IMR-90 (cell line): ENCODE results near the gene SH3BP5. TPM values are rescaled to one million over a fixed set of nuclear protein-coding genes. Genes with fewer than 3 reads are reported as not detected.

Experiments used
- ATAC-seq: fragments of 200-7000 bp; cut with Tn5 transposase; 2 replicates; pipeline ENCODE4 v1.9.1; 2020; ENCODE audit warnings: low read depth, mild to moderate bottlenecking, moderate library complexity
- BruUV-seq: library from RNA; stranded (reverse); fragments of 400-500 nt; replicated peaks from 2 replicates; lab custom pipeline; 2021; lab: Mats Ljungman, UMichigan
- CTCF ChIA-PET: fragments of 300-600 bp; formaldehyde crosslinking; extraction: SDS; loops from one replicate; lab custom pipeline; 2021; ENCODE audit warnings: antibody characterized with exemption; lab: Yijun Ruan, JAX
- POLR2A ChIA-PET: fragments of 300-600 bp; sonication (Branson Sonifier 250); formaldehyde crosslinking; loops from one replicate; lab custom pipeline; 2022; ENCODE audit warnings: antibody characterized with exemption; ENCODE audit not compliant: unreplicated experiment; lab: Charles Lee
- DNase-seq: peaks from one replicate; pipeline ENCODE4 v3.0.0; 2013
- H2AFZ ChIP-seq: replicated peaks from 2 replicates; pipeline ENCODE3; 2013; ENCODE audit warnings: low read length, mild to moderate bottlenecking; ENCODE audit not compliant: poor library complexity
- H2AK5ac ChIP-seq: 2 replicates; pipeline ENCODE4 v1.6.1; 2013; ENCODE audit warnings: low read depth, low read length, inconsistent platforms
- H2AK9ac ChIP-seq: replicated peaks from 2 replicates; pipeline ENCODE3; 2013; ENCODE audit warnings: mild to moderate bottlenecking, low read depth, low read length, moderate library complexity; ENCODE audit not compliant: poor library complexity
- H2BK120ac ChIP-seq: 2 replicates; pipeline ENCODE4 v1.6.1; 2013; ENCODE audit warnings: low read depth, low read length, inconsistent platforms
- H2BK15ac ChIP-seq: 3 replicates; pipeline ENCODE4 v1.6.1; 2013; ENCODE audit warnings: low read depth, low read length, inconsistent platforms
- H2BK20ac ChIP-seq: 2 replicates; pipeline ENCODE4 v1.6.1; 2013; ENCODE audit warnings: low read depth, mild to moderate bottlenecking, inconsistent platforms, low read length, moderate library complexity
- H2BK5ac ChIP-seq: 2 replicates; pipeline ENCODE4 v1.6.1; 2013; ENCODE audit warnings: mild to moderate bottlenecking, low read depth, low read length, inconsistent platforms; ENCODE audit not compliant: poor library complexity, severe bottlenecking
- H3K14ac ChIP-seq: replicated peaks from 2 replicates; pipeline ENCODE4 v1.6.1; 2013; ENCODE audit warnings: low read depth, low read length, inconsistent platforms
- H3K18ac ChIP-seq: 2 replicates; pipeline ENCODE4 v1.6.1; 2013; ENCODE audit warnings: low read depth, low read length, control low read depth
- H3K23ac ChIP-seq: 2 replicates; pipeline ENCODE4 v1.6.1; 2013; ENCODE audit warnings: low read depth, low read length, inconsistent platforms
- H3K27ac ChIP-seq: 2 replicates; pipeline ENCODE4 v1.5.1; 2013; ENCODE audit warnings: mild to moderate bottlenecking, control low read depth, low read length; ENCODE audit not compliant: insufficient read depth
- H3K27me3 ChIP-seq: 2 replicates; pipeline ENCODE4 v1.6.1; 2013; ENCODE audit warnings: low read length; ENCODE audit not compliant: control insufficient read depth, insufficient read depth
- H3K36me3 ChIP-seq: 2 replicates; pipeline ENCODE4 v1.6.1; 2013; ENCODE audit warnings: low read length, mixed read lengths; ENCODE audit not compliant: control insufficient read depth, insufficient read depth
- H3K4ac ChIP-seq: 2 replicates; pipeline ENCODE4 v1.6.1; 2013; ENCODE audit warnings: low read depth, low read length, inconsistent platforms
- H3K4me1 ChIP-seq: 2 replicates; pipeline ENCODE4 v1.6.1; 2013; ENCODE audit warnings: low read length, mixed read lengths; ENCODE audit not compliant: control insufficient read depth, insufficient read depth
- H3K4me2 ChIP-seq: 2 replicates; pipeline ENCODE4 v1.6.1; 2013; ENCODE audit warnings: low read depth, mild to moderate bottlenecking, control low read depth, low read length, moderate library complexity
- H3K4me3 ChIP-seq: 2 replicates; pipeline ENCODE4 v1.5.1; 2013; ENCODE audit warnings: low read depth, mild to moderate bottlenecking, control low read depth, low read length, moderate library complexity; ENCODE audit not compliant: insufficient read depth
- H3K56ac ChIP-seq: 2 replicates; pipeline ENCODE4 v1.6.1; 2013; ENCODE audit warnings: low read length, inconsistent platforms; ENCODE audit not compliant: insufficient read depth; ENCODE audit errors: extremely low read depth
- H3K79me1 ChIP-seq, 2 experiments: 2 replicates each; pipeline ENCODE4 v1.6.1; 2013; ENCODE audit warnings: low read length in 2 of 2, inconsistent platforms in 1 of 2, low read depth in 1 of 2
- H3K9ac ChIP-seq: 2 replicates; pipeline ENCODE4 v1.6.1; 2013; ENCODE audit warnings: low read depth, low read length, control low read depth
- H3K9me1 ChIP-seq: 2 replicates; pipeline ENCODE4 v1.6.1; 2013; ENCODE audit warnings: low read length, inconsistent platforms; ENCODE audit not compliant: insufficient read depth
- H3K9me3 ChIP-seq: 2 replicates; pipeline ENCODE4 v1.6.1; 2013; ENCODE audit warnings: low read length; ENCODE audit not compliant: control insufficient read depth, insufficient read depth
- H4K20me1 ChIP-seq: 2 replicates; pipeline ENCODE4 v1.6.1; 2013; ENCODE audit warnings: low read length, inconsistent platforms; ENCODE audit not compliant: insufficient read depth
- H4K5ac ChIP-seq: 2 replicates; pipeline ENCODE4 v1.6.1; 2013; ENCODE audit warnings: mild to moderate bottlenecking, low read depth, low read length, control low read depth
- H4K8ac ChIP-seq, 2 experiments: 2 replicates each; pipeline ENCODE4 v1.6.1; 2013; ENCODE audit warnings: low read depth in 2 of 2, low read length in 2 of 2, control low read depth in 1 of 2, inconsistent platforms in 1 of 2
- H4K91ac ChIP-seq: 2 replicates; pipeline ENCODE4 v1.6.1; 2013; ENCODE audit warnings: low read depth, low read length, inconsistent platforms; ENCODE audit not compliant: insufficient read depth
- BHLHE40 ChIP-seq: fragments of 150-350 bp; IDR thresholded peaks from 2 replicates; pipeline ENCODE4 v1.6.1; 2016; ENCODE audit warnings: mild to moderate bottlenecking, low read depth, low read length
- CEBPB ChIP-seq: IDR thresholded peaks from 2 replicates; pipeline ENCODE4 v1.6.1; 2012; ENCODE audit warnings: low read depth, low read length, improper control_type of control experiment
- CHD1 ChIP-seq: IDR thresholded peaks from 2 replicates; pipeline ENCODE4 v1.6.1; 2012; ENCODE audit warnings: low read depth, low read length, improper control_type of control experiment
- CTCF ChIP-seq: conservative IDR thresholded peaks from 2 replicates; pipeline ENCODE4 v1.5.1; 2012; ENCODE audit warnings: mild to moderate bottlenecking, low read depth, low read length, improper control_type of control experiment
- ELK1 ChIP-seq: fragments of 150-350 bp; IDR thresholded peaks from 2 replicates; pipeline ENCODE4 v1.6.1; 2016; ENCODE audit warnings: low read depth, mild to moderate bottlenecking, low read length, moderate library complexity, borderline replicate concordance
- MAZ ChIP-seq: IDR thresholded peaks from 2 replicates; pipeline ENCODE4 v1.6.1; 2012; ENCODE audit warnings: low read depth, mild to moderate bottlenecking, low read length, improper control_type of control experiment, moderate library complexity, borderline replicate concordance
- MXI1 ChIP-seq: IDR thresholded peaks from 2 replicates; pipeline ENCODE4 v1.6.1; 2012; ENCODE audit warnings: low read depth, mild to moderate bottlenecking, low read length, moderate library complexity, borderline replicate concordance
- NFE2L2 ChIP-seq: fragments of 150-350 bp; IDR thresholded peaks from 2 replicates; pipeline ENCODE4 v1.6.1; 2016; ENCODE audit warnings: low read depth, mild to moderate bottlenecking, low read length
- POLR2A ChIP-seq: IDR thresholded peaks from 2 replicates; pipeline ENCODE4 v1.6.1; 2012; ENCODE audit warnings: mild to moderate bottlenecking, low read depth, low read length
- RAD21 ChIP-seq: IDR thresholded peaks from 2 replicates; pipeline ENCODE4 v1.6.1; 2012; ENCODE audit warnings: low read length, improper control_type of control experiment
- RCOR1 ChIP-seq: IDR thresholded peaks from 2 replicates; pipeline ENCODE4 v1.6.1; 2012; ENCODE audit warnings: mild to moderate bottlenecking, low read length, improper control_type of control experiment; ENCODE audit not compliant: insufficient replicate concordance
- RFX5 ChIP-seq: IDR thresholded peaks from 2 replicates; pipeline ENCODE4 v1.8.0; 2012; ENCODE audit warnings: low read depth, mild to moderate bottlenecking, low read length, moderate library complexity
- SMC3 ChIP-seq: fragments of 150-350 bp; IDR thresholded peaks from 2 replicates; pipeline ENCODE4 v1.6.1; 2016; ENCODE audit warnings: low read depth, mild to moderate bottlenecking, antibody characterized with exemption, low read length, moderate library complexity
- WGBS, 2 experiments: methylation state at CpG; one replicate each; pipeline versions ENCODE4 v1.1.5 to v1.1.7; 2013; ENCODE audit warnings: missing lambda C conversion rate in 2 of 2; ENCODE audit not compliant: insufficient read length in 1 of 2; ENCODE audit errors: extremely low coverage in 2 of 2; 5-methylcytosine and 5-hydroxymethylcytosine counted together
- dilution Hi-C: fragments of 300-500 bp; cut with HindIII; formaldehyde crosslinking; loops from one replicate; pipeline ENCODE4 v1.14.3; 2018; ENCODE audit warnings: low sequenced_read_pairs; ENCODE audit not compliant: unreplicated experiment
- in situ Hi-C: fragments of 300-500 bp; cut with MboI; formaldehyde crosslinking; loops from 3 replicates; pipeline ENCODE4 v1.14.3; 2019; ENCODE audit warnings: low sequenced_read_pairs, inconsistent platforms, mixed read lengths
- intact Hi-C: fragments of 100-400 bp; cut with micrococcal nuclease; formaldehyde crosslinking; loops from 2 replicates; pipeline ENCODE4 v1.10.0; 2022
- polyA plus RNA-seq, 3 experiments: library from polyadenylated mRNA; depleted of rRNA; stranded (reverse); fragments of >200 nt; gene quantifications; 2 replicates each; pipeline ENCODE4 v1.2.3, GENCODE V29; 2012; ENCODE audit warnings: low replicate concordance in 1 of 3
- total RNA-seq: library from RNA; depleted of rRNA; stranded (reverse); fragments of >200 nt; gene quantifications from 2 replicates; pipeline ENCODE4 v1.2.3, GENCODE V29; 2012

Gene SH3BP5
- total and polyA plus RNA-seq, 2 of the 4 experiments (the other 2 are of a cell fraction) = 14.0 to 23.5 TPM

- H4K91ac ChIP-seq = no peak overlapping the region
- DNase-seq (no peak), ATAC-seq (no peak)
- no peaks in the 10 kb centered on the region for H4K20me1 ChIP-seq
- H3K79me1 ChIP-seq = no peaks in the 10 kb centered on the region
- H2AK5ac ChIP-seq = no peak overlapping the region
- ChIA-PET CTCF (no interaction called here), POLR2A (no interaction called here)
- dilution Hi-C loops = no loop called here
- H3K9me3 ChIP-seq = no peaks in the 10 kb centered on the region
- intact Hi-C loops = no loop called here
- WGBS, 2 experiments = no CpG with 5 or more reads among the region's 1 CpG
- in situ Hi-C loops = no loop called here
- H2AFZ ChIP-seq = no peak overlapping the region
- no peak overlapping the region for H4K5ac ChIP-seq
- H3K56ac ChIP-seq = no peak overlapping the region
- no peak overlapping the region for H4K8ac ChIP-seq
- H2BK20ac ChIP-seq = no peak overlapping the region
- H3K9ac ChIP-seq = no peak overlapping the region
- no peak overlapping the region for H2BK5ac ChIP-seq
- no peak overlapping the region for H3K4me3 ChIP-seq
- H3K23ac ChIP-seq = no peak overlapping the region
- H3K4me1 ChIP-seq = no peaks in the 10 kb centered on the region; the same call in 1 of the 2 replicates
- no peak overlapping the region for H3K4me2 ChIP-seq
- peaks cover 7% of the 10 kb centered on the region; the same call in 1 of the 2 replicates for H3K27me3 ChIP-seq
- H3K14ac ChIP-seq = no peak overlapping the region
- no peak overlapping the region for H2BK15ac ChIP-seq
- H2AK9ac ChIP-seq = no peak overlapping the region
- no peak overlapping the region for H3K27ac ChIP-seq
- no peak overlapping the region for H3K18ac ChIP-seq
- H3K36me3 ChIP-seq = no peaks in the 10 kb centered on the region
- no peak overlapping the region for H3K4ac ChIP-seq
- no TSS peak for BruUV-seq
- TF ChIP-seq NFE2L2 = no peak
- TF ChIP-seq POLR2A = no peak
- TF ChIP-seq RFX5 = no peak
- no peak for TF ChIP-seq BHLHE40
- TF ChIP-seq CHD1 = no peak
- no peak for TF ChIP-seq SMC3
- TF ChIP-seq CTCF = no peak
- TF ChIP-seq RCOR1 = no peak
- no peak for TF ChIP-seq MAZ
- no peak for TF ChIP-seq MXI1
- no peak for TF ChIP-seq CEBPB
- no peak for TF ChIP-seq RAD21
- TF ChIP-seq ELK1 = no peak
- H3K9me1 ChIP-seq = 0 out of 2 replicates have a peak, but pooled peaks cover 2% of the 10 kb centered on the region
- no peak overlapping the region for H2BK120ac ChIP-seq
Measured at GRCh38 chr3:15337963-15338362, 5.6 kb upstream of the SH3BP5 start.
